ES-I3 (cell line): ENCODE data around the gene LRP11.
"Not testable (repeated sequence)": the region's sequence is repeated elsewhere in the genome, so short reads cannot be mapped to it uniquely, and the experiment has no call there.

Experiments
- H3K36me3 ChIP-seq: 2 replicates; pipeline ENCODE4 v1.6.1; 2013; ENCODE audit warnings: mild to moderate bottlenecking, low read length, control low read depth, moderate library complexity; ENCODE audit not compliant: insufficient read depth
- H3K4me1 ChIP-seq: 2 replicates; pipeline ENCODE4 v1.6.1; 2013; ENCODE audit warnings: mild to moderate bottlenecking, control low read depth, low read length; ENCODE audit not compliant: insufficient read depth
- H3K9ac ChIP-seq: 2 replicates; pipeline ENCODE4 v1.6.1; 2013; ENCODE audit warnings: low read depth, mild to moderate bottlenecking, low read length, moderate library complexity
- H3K9me3 ChIP-seq: 2 replicates; pipeline ENCODE4 v1.6.1; 2013; ENCODE audit warnings: mild to moderate bottlenecking, low read length, moderate library complexity; ENCODE audit not compliant: control insufficient read depth, insufficient read depth

Gene LRP11

DNA sequence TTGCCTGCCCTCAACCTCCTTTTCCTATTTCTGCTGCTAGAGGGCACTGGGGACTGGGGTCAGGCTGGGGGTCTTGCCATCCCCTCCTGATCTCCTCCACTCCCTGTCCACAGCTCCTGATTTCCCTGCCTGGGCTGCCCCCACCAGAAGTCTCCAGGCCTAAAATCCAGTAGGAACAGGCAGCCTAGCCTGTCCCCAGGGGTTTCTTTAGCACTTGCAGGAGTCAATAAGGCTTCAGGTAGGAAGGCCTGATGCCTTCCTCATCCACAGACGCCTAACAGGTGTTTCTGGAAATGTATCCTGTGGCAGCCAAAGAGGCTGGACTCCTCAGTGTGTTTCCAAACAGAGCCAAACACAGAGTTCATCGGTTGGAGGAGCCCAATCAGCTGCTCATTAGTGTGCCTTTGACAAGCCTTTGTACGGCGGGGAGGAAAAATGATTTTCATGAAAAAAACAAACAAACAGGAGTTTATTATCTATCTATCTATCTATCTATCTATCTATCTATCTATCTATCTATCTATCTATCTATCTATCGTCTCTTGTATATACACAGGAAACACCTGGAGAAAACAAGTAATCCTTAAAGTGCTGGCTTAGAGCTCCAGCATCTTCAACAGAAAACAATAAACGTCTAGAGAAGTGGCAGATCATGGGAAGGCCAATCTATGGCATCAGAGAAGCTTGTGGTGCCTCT is 37.4 kb upstream of the LRP11 start:
- Histone ChIP-seq H3K9ac (no peak overlapping the region), H3K9me3 (no peaks in the 10 kb centered on the region), H3K4me1 (no peaks in the 10 kb centered on the region), H3K36me3 (no peaks in the 10 kb centered on the region)

- H3K36me3 ChIP-seq: no peaks in the 10 kb centered on the region
- H3K9me3 ChIP-seq: no peaks in the 10 kb centered on the region
- no peak overlapping the region for H3K9ac ChIP-seq
Observed at GRCh38 chr6:149900620-149901443, 36.7 kb upstream of the LRP11 start.

DNA sequence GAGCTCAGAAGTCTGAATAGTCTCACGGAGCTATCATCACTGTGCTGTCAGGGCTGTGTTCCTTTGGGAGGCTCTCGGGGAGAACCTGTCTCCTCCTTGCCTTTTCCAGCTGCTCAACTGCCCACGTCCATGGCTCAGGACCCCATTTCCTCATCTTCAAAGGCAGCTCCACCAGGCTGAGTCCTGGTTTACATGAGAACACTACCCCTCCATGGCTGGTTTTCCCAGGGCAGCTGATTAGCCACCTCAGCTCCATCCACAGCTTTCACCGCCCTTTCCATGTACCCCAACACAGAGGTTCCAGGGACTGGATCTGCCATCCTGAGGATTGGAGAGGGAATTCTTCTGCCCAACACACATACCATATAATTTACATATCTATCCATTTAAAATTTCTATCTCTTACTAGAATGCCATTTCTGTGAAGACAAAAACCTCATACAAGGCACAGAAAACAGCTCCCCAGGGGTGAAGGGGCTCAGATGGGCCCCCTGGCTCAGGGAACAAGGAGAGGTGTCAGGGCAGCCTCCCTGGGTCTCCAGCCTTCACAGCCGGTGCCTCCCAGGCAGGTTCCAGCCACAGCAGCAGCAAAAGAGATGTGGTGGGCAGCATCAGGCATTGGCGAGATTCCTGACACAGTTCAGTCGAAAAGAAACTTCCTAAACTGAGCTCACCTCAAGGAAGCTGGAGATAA is 35.9 kb upstream of the LRP11 start:
- Histone ChIP-seq H3K4me1 (peaks cover 8% of the 10 kb centered on the region), H3K9ac (no peak overlapping the region), H3K9me3 (no peaks in the 10 kb centered on the region), H3K36me3 (no peaks in the 10 kb centered on the region)

More at GRCh38 chr6:149900620-149901443, 36.7 kb upstream of the LRP11 start:
- H3K4me1 ChIP-seq: peaks cover 1% of the 10 kb centered on the region; the same call in 1 of the 2 replicates

- H3K9ac ChIP-seq: no peak overlapping the region
- no peaks in the 10 kb centered on the region for H3K36me3 ChIP-seq
- no peaks in the 10 kb centered on the region for H3K9me3 ChIP-seq
- peaks cover 10% of the 10 kb centered on the region for H3K4me1 ChIP-seq
Observed at GRCh38 chr6:149899486-149899885, 35.3 kb upstream of the LRP11 start.

DNA sequence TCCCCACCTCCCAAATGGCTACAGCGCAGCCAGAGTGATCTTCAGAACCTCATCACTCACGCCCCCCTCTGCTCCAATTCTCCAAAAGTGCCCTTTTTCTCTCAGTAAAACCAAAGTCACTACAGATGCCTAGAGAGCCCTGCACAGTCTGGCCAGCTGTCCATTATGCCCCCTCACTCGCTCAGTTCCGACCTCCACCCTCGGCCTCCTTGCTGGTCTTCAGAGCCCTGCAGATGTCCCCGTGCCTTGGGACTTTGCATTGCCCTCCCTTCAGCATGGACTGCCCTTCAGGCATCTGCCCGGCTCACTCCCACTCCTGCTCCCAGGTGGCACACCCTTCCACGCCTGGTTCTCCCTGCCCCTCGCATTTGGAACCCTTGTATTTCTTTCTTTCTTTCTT is 34.8 kb upstream of the LRP11 start:
- no peak overlapping the region for H3K9ac ChIP-seq
- peaks cover 10% of the 10 kb centered on the region for H3K4me1 ChIP-seq
- no peaks in the 10 kb centered on the region for H3K36me3 ChIP-seq
- no peaks in the 10 kb centered on the region for H3K9me3 ChIP-seq

GRCh38 chr6:149897855-149898744 is 33.9 kb upstream of the LRP11 start, which contains the start of gene RAET1E:
TSS of gene RAET1E (minus strand) at chr6:149898113. CDS start at chr6:149890901, 7,212 bp downstream.
- H3K9ac ChIP-seq: no peak within 1 kb of the TSS
- H3K4me1 ChIP-seq: peaks cover 10% of the 10 kb centered on the region
- H3K9me3 ChIP-seq: no peaks in the 10 kb centered on the region
- no peaks in the 10 kb centered on the region for H3K36me3 ChIP-seq

- peaks cover 10% of the 10 kb centered on the region for H3K4me1 ChIP-seq
- no peaks in the 10 kb centered on the region for H3K36me3 ChIP-seq
- H3K9me3 ChIP-seq: no peaks in the 10 kb centered on the region
- no peak overlapping the region for H3K9ac ChIP-seq
Observed at GRCh38 chr6:149897015-149897697, 33.0 kb upstream of the LRP11 start.

GRCh38 chr6:149896491-149896890 is 32.3 kb upstream of the LRP11 start:
- no peak overlapping the region for H3K9ac ChIP-seq
- no peaks in the 10 kb centered on the region for H3K36me3 ChIP-seq
- no peaks in the 10 kb centered on the region for H3K9me3 ChIP-seq
- peaks cover 10% of the 10 kb centered on the region for H3K4me1 ChIP-seq

DNA sequence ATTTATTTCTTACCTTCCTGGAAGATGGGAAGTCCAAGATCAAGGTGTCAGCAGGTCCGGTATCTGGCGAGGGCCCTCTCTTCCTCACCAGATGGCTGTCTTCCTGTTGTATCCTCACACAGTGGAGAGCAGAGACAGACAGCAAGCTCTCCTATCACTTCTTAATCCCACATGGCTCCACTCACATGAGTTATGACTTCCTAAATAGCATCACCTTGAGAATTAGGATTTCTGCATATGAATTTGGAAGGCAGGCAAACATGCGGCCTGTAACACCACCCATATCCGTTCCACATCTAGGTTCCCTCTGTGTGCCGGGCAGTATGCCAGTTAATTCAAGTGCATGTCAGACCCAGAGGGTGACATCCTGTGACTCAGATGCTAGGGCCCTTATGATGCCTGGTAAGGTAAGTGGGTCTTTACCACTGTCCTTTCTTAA is 31.7 kb upstream of the LRP11 start:
- Histone ChIP-seq H3K4me1 (peaks cover 10% of the 10 kb centered on the region), H3K9me3 (no peaks in the 10 kb centered on the region), H3K9ac (no peak overlapping the region), H3K36me3 (no peaks in the 10 kb centered on the region)

- Histone ChIP-seq H3K36me3 (no peaks in the 10 kb centered on the region), H3K9ac (no peak overlapping the region), H3K9me3 (no peaks in the 10 kb centered on the region), H3K4me1 (peaks cover 10% of the 10 kb centered on the region)
Observed at GRCh38 chr6:149895048-149895590, 31.0 kb upstream of the LRP11 start.

- not testable (repeated sequence) for H3K4me1 ChIP-seq, H3K36me3 ChIP-seq, H3K9me3 ChIP-seq, H3K9ac ChIP-seq
Observed at GRCh38 chr6:149891864-149892263, 27.7 kb upstream of the LRP11 start.

DNA sequence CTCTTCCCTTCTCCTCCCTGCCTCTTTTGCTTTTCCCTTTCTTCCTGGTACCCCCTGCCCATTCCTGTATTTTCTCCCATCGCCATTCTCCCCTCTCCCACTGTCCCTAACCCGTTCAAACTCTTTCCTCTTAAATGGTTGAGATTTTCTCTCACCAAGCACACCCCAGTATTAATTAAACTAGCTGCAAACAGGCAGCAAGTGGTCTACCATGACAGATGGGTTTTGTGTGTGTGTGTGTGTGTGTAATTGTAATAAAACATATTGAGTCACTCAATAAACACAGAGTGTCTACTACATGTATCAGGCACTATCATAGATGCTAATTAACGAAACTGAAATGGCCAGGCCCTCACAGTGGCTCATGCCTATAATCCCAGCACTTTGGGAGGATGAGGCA is 27.1 kb upstream of the LRP11 start:
- no peak overlapping the region for H3K9ac ChIP-seq
- H3K36me3 ChIP-seq: no peaks in the 10 kb centered on the region
- H3K4me1 ChIP-seq: peaks cover 10% of the 10 kb centered on the region
- H3K9me3 ChIP-seq: no peaks in the 10 kb centered on the region

DNA sequence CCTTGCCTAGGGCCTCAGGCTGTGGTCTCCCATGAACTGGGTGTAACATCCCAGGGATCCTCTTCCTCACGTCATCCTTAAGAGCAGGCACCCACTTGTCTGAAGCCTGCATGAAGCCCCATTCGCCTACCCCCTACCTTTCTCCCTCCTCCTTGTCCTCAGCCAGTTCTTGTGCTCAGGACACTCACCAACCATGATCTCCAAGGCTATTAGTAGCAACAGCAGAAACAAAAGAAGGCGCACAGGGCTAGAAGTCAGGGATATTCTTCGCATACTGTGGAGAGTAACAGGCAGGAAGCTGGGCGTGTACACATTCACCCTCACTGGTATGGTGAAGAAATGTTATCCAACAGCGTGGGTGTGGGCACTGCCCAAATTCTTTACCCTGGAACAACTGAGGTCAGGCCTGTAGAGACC is 26.5 kb upstream of the LRP11 start:
- H3K4me1 ChIP-seq: peaks cover 7% of the 10 kb centered on the region
- no peaks in the 10 kb centered on the region for H3K9me3 ChIP-seq
- no peaks in the 10 kb centered on the region for H3K36me3 ChIP-seq
- H3K9ac ChIP-seq: no peak overlapping the region
